ENCODE results near the gene INHA.

The INHA gene

DNA sequence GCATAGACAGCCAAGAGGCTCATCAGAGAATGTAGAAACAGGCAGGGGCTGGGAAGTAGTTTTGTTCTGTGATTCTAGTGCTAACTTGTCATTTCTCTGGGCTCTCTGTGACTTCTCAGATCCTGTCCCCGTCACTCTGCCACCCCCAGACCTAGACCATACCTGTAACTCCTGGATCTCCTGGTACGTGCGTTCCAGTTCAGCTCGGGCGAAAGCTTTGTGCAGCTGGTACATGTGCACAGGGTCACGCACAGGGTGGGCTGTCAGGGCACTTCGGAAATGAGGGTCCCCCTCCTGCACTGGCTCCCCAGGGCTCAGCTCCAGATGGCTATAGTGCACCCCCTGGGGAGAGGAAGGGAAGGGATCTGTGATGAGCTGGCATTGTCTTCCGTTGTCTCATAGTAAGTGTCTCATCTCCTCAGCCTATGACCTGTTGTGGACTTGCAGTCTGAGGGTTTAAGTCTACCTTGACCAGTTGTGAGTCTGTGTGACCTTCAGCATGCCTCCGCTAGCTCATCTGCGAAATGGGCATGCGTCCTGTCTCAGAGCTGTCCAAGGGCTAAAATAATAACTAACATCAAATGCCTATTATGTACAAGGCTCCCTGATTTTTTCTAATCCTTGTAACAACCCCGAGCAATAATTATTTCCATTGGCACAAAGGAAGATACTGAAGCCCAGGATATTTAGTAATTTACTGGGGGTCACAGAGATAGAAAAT lies 31.2 kb upstream of the INHA start:
- DNase-seq (ENCODE audit: low read depth in 2 of 2): no peak

- DNase-seq (ENCODE audit: low read depth in 2 of 2): peak; percentile 75 to 77
Measured at GRCh38 chr2:219541611-219542180, 30.4 kb upstream of the INHA start.

GRCh38 chr2:219542931-219543595 lies 29.0 kb upstream of the INHA start:
- no peak for DNase-seq (ENCODE audit: low read depth in 2 of 2)

DNA sequence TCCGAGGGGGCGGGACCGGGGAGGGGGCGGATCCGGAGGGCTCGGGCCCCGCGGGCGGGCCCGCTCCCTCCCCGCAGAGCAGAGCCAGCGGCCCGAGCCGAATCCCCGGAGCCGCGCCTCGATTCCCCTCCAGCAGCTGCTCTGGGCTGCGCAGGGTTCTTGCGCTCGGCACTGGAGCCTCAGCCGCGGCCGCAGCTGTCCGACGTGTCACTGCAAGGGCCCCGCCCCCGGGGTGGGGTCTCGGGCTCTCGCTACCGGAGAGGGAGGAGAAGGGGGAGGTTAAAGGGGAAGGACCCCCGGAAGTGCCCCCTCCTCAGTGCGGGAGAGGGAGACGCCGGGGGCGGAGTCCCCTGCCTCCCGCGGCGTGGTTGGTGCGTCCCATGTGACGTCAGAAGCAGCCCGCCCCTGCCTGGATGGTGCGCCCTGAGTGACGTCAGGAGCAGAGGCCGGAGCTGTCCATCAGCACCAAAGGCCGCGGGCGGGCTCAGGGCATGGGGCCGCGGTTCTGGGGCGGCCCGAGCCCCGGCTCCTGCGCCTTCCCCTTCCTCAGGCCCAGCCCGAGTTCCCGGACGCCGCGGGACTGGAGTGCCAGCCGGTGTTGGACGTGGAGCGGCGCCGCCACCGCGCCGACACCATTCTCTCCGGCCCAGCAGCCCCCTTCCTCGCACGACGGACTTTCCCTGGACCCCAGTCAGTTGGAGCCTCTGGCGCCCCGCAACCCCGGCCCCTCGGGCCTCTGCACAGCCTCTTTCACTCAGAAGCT lies 28.3 kb upstream of the INHA start, which contains the start of the genes CHPF and TMEM198:
TSS of gene CHPF (minus strand) at position 214 of the 763 bp plus-strand sequence. CDS start 271 bp downstream, outside the sequence.
TSS of gene TMEM198 (plus strand) at position 433 of the 763 bp plus-strand sequence. CDS start 700 bp downstream, outside the sequence.
- DNase-seq (ENCODE audit: low read depth in 2 of 2): peak; percentile 85 to 87

DNA sequence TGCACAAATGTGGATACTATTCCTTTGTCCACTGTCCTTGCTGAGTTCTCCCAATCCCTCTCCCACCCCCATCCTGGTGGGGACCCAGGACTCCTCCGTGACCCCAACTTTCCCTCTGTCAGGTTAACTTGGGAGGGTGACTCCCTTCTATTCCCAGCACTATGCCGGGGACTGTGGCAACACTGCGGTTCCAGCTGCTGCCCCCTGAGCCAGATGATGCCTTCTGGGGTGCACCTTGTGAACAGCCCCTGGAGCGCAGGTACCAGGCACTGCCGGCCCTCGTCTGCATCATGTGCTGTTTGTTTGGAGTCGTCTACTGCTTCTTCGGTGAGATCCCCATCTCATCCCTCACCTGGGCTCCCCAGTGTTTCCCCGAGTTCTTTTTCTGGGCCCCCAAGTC lies 27.5 kb upstream of the INHA start:
- no peak for DNase-seq (ENCODE audit: low read depth in 2 of 2)

- no peak for DNase-seq (ENCODE audit: low read depth in 2 of 2)
Measured at GRCh38 chr2:219545295-219545942, 26.7 kb upstream of the INHA start.

- no peak for DNase-seq (ENCODE audit: low read depth in 2 of 2)
Measured at GRCh38 chr2:219545943-219546352, 26.2 kb upstream of the INHA start.

- no peak for DNase-seq (ENCODE audit: low read depth in 2 of 2)
Measured at GRCh38 chr2:219547621-219548020, 24.5 kb upstream of the INHA start.

- no peak for DNase-seq (ENCODE audit: low read depth in 2 of 2)
Measured at GRCh38 chr2:219548990-219549389, 23.1 kb upstream of the INHA start.

DNA sequence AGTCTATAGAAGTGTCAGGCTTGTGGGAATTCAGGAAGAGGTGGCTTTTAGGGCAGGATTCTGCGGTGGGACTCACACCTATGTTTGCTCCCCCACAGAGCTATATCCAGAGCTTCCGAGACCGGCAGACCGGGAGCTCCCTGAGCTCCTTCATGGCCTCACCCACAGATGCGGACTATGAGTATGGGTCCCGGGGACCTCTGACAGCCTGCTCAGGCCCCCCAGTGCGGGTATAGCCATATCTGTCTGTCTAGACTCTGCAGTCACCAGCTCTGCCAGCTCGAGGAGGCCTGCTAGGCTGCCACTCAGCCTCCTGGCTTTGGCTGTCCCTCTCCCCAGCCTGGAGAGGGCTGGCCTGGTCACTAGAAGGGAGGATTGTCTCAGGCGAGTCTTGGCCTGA lies 22.5 kb upstream of the INHA start:
- DNase-seq (ENCODE audit: low read depth in 2 of 2): no peak

- no peak for DNase-seq (ENCODE audit: low read depth in 2 of 2)
Measured at GRCh38 chr2:219551441-219552381, 20.4 kb upstream of the INHA start.

GRCh38 chr2:219552382-219553167 lies 19.5 kb upstream of the INHA start:
- DNase-seq (ENCODE audit: low read depth in 2 of 2): peak; percentile 50 to 73

GRCh38 chr2:219553168-219553417 lies 19.0 kb upstream of the INHA start:
- no peak for DNase-seq (ENCODE audit: low read depth in 2 of 2)

DNA sequence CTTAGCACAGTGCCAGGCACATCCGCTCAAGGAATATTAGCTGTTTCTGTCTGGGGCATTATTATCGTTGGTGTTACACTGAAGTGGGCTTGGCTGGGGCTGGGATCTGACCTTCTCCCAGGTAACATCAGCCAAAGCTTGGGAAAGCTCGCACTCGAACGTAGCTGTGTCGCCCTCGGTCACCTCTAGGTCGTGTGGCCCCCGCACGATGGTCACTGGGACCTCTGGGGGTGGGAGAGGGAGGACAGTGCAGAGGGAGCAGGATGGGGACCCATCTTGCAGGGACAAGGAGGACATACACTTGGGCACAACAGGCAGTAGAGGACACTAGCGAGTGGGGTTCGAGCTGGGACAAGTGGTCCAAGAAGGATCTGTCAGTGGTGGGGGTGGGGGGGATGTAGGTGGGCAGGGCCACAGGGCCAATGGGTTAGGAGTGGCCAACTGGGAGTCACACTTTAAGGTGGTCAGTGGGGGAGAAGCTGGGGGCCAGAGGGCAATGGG lies 18.6 kb upstream of the INHA start:
- DNase-seq (ENCODE audit: low read depth in 2 of 2): no peak

DNA sequence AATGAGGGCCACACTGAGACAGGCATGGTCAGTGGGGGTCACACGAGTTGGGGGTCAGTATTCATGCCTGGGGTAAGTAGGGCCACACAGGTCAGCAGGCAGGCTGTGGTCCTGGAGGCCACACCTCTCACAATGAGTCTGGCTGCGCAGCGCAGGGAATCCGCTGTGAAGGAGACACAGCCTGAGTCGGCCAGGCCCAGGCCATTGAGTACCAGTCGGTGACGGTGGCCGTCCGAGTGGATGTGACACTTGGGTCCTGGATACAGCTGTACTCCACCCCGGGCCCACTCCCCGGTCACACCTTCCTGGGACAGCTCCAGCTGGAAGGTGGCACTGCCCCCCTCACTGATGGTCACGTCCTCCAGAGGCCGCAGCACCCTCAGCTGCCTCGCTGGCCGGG lies 17.8 kb upstream of the INHA start:
- no peak for DNase-seq (ENCODE audit: low read depth in 2 of 2)

- DNase-seq (ENCODE audit: low read depth in 2 of 2): no peak
Measured at GRCh38 chr2:219555956-219556355, 16.2 kb upstream of the INHA start.

DNA sequence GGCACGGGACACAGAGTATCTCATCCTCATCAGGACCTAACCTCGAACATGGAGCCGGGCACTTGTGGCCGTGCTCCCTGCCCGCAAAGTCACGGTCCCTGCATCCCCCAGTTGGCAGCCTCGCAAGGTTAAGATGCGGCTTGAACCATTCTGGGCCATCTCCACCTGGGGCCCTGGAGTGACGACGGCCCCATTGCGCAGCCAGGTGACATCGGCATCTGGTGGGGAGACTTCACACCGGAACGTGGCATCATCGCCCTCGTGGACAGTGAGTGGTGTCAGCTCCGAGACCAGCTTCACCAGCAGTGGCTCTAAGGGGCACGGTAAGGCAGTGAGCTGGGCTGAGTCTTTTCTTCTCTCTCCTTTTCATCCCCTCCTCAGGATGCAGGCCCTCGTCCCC lies 15.7 kb upstream of the INHA start:
- no peak for DNase-seq (ENCODE audit: low read depth in 2 of 2)

DNA sequence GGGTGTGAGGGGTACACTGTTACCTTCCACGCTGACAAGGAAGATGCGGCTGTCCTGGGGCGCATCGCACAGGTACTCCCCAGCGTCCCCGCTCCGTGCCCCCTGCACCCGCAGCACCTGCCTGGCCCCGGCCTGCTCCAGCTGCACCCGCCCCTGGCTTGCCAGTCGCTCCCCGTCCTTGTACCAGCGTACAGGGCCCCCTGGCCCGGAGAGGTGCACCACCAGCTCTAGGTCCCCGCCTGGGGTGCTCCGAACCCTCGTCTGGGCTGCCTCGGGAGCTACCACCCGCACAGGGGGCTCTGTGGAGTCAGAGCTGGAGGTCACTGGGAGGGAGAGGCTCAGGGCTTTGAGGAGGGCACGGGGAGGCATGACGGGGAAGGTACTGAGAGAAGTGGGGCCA lies 14.8 kb upstream of the INHA start:
- DNase-seq (ENCODE audit: low read depth in 2 of 2): no peak

All from stimulated activated CD8-positive, alpha-beta memory T cell treated with anti-CD3 and anti-CD28 coated beads, Interleukin-7, amount 100 ng/mL, for 4 hours (primary cell).